Measurements from ENCODE around the gene FHL1.
"Not testable (repeated sequence)": the region's sequence is repeated elsewhere in the genome, so short reads cannot be mapped to it uniquely, and the experiment has no call there.

The FHL1 gene

GRCh38 chrX:136147315-136147901 lies at the start of gene FHL1:
Gene FHL1 (plus strand): TSS chrX:136147533.
- peak; percentile 62 for DNase-seq

DNA sequence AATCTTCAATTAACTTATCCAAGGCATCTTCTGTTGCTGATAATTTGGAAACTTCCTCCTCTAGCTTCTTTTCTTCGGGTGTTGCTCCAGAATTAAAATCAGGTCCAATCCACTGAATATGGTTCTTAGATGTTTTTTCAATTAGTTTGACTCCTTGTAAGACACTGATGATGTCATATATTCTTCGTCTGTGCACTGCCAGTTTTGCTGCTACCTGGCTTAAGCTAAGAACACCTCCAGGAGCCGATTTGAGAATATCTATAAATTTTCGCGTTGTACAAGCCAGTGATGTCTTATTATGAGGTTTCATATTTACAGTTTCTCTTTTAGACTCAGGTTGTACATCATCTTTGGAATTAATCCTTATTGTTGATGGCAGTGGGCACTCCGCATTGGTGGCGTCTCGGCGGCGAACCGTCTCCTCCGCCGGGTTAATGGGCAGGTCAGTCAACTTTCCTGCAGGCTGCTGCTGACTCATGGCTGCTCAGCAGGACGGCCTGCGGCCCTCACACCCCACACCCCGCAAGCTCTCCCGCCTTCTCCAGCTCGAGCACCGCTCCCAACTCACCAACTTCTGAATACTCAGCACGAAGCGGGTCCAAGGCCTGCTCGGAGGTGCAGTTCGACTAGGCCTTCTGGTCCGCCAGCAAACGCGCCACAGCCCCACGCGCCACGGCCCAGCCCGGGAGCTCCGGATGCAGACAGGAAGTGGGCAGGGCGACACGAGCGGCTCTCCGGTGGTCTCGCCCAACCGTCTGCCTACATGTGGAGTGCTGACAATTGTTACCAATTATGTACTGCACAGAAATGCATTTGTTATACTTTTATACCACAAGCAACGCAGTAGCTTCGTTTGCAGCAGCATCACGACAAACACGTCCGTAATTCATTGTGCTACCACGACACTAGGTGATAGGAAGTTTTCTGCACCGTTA lies 49.2 kb upstream of the FHL1 start:
- no peak for DNase-seq

GRCh38 chrX:136104936-136105335 lies 42.4 kb upstream of the FHL1 start:
- no peak for DNase-seq

- no peak for DNase-seq
Measured at GRCh38 chrX:136106920-136107528, 40.3 kb upstream of the FHL1 start.

DNA sequence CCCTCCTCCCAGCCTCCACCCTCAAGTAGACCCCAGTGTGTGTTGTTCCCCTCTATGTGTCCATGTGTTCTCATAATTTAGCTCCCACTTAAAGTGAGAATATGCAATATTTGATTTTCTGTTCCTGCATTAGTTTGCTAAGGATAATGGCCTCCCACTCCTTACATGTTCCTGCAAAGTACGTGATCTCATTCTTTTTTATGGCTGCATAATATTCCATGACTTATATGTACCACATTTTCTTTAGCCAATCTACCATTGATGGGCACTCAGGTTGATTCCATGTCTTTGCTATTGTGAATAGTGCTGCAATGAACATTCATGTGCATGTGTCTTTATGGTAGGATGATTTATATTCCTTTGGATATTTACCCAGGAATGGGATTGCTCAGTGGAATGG lies 38.4 kb upstream of the FHL1 start:
- DNase-seq: not testable (repeated sequence)

GRCh38 chrX:136112286-136112685 lies 35.0 kb upstream of the FHL1 start:
- DNase-seq: no peak

- DNase-seq: no peak
Measured at GRCh38 chrX:136112778-136113177, 34.6 kb upstream of the FHL1 start.

- no peak for DNase-seq
Measured at GRCh38 chrX:136115126-136115903, 32.0 kb upstream of the FHL1 start.

GRCh38 chrX:136115904-136116297 lies 31.4 kb upstream of the FHL1 start:
- DNase-seq: no peak

DNA sequence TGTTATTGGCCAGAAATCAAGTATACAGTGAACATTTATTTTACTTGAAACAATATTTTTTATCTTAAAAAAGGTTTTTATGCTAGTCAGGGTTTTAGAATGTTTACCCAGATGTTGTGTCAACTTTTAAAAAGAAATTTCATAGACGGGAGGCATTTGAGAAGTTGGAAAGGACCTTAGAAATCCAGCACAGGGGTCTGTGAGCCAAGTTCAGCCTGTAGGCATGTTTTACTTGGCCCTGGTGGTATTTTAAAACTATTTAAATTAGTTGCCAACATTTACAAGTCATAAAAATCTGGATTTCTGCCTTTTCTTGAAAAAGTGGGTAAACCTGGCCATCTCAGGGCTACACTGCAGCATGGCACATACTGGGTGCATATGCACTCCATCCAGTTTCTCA lies 25.5 kb upstream of the FHL1 start:
- DNase-seq: no peak

- DNase-seq: no peak
Measured at GRCh38 chrX:136122207-136122606, 25.1 kb upstream of the FHL1 start.

- DNase-seq: no peak
Measured at GRCh38 chrX:136125106-136125505, 22.2 kb upstream of the FHL1 start.

DNA sequence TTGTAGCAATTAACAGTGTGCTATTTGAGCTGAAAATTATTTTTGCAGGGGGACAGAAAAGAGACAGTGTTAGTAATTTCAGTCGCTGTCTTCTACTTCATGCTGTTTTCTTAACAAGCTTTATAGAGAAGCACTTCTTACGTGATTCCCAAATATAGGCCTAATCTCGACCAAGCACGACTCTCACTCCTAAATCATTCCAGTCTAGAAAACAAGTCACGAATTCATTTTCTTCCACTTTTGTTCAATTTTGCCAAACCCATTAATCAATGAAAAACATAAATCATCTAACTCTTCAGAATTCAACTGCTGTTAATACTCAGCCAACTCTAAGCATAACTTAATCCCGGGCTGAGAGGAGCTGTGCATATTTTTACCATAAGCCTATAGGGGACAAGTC lies 21.0 kb upstream of the FHL1 start:
- DNase-seq: no peak

DNA sequence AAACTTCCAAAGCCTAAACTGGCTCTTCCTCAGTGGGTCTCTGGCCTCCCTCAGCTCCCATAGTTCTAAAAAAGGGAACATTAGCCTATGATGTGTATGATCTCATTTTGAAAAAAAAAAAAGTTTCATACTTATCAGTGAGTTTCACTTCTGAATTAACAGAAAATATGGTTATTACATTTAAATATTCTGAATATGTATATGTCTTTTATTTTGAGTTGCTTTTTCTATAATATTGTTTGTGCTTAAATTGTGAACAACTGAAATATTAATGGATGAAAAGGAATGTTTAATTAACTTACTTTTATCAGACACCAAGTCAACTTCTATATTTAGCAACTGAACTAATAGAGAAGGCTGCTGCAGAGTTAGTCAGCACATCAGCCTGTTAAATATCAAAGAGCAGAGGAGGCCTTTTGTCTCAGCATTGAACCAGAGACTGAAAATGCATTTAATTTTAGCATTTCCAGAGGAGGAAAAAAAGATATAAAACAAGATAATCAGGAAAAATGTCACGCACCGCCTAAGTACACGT lies 20.4 kb upstream of the FHL1 start:
- DNase-seq: no peak

- no peak for DNase-seq
Measured at GRCh38 chrX:136128743-136129142, 18.6 kb upstream of the FHL1 start.

DNA sequence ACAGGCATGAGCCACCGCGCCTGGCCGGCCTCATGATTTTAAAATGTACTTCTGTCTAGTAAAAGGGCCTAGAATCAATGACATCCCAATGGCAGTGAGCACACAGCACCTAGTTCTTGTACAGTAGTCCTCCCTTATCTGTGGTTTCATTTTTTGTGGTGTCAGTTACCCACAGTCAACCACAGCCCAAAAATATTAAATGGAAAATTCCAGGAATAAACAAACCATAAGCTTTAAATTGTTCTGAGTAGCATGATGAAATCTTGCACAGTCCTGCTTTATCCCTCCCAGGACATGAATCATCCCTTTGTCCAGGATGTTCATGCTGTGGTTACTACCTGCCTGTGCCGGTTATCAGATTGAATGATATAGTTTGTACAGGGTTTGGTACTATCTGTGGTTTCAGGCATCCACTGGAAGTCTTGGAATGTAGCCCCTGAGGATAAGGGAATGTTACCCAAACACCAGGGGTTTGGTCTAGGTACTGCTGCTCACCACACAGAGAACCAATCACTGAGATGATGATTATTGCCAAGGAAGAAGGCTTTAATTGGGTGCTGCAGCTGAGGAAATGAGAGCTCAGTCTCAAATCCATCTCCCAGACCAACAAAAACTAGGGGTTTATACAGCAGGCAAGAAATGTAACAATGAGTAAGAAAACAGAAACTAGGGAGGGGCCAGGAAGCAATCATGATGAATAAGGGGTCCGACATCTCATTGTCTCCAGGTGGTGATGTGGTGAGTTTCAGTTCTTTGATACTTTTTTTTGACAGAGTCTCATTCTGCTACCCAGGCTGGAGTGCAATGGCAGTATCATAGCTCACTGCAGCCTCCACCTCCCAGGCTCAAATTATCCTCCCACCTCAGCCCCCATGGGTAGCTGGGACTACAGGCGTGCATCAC lies 16.2 kb upstream of the FHL1 start:
- DNase-seq: no peak

DNA sequence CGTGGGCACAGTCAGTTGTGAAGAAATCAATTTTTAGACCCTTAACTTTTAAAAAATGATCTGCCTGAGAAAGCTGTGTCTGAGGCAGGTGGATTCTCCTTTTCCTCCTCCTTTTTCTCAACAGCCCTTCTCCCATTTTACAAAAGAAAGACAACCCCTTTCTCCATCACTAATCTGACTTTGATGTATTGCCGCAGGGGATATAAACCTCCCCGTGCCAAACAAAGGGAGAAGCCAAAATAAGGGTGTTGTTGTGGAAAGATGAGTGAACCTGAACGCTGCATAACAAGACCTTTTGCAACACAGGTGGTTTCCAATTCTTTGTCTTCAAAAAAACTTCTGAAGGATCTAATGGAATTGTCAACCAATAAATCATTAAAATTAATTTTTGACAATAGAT lies 8.4 kb upstream of the FHL1 start:
- no peak for DNase-seq

GRCh38 chrX:136141569-136141968 lies 5.8 kb upstream of the FHL1 start:
- DNase-seq: no peak

- DNase-seq: no peak
Measured at GRCh38 chrX:136142592-136142991, 4.7 kb upstream of the FHL1 start.

DNA sequence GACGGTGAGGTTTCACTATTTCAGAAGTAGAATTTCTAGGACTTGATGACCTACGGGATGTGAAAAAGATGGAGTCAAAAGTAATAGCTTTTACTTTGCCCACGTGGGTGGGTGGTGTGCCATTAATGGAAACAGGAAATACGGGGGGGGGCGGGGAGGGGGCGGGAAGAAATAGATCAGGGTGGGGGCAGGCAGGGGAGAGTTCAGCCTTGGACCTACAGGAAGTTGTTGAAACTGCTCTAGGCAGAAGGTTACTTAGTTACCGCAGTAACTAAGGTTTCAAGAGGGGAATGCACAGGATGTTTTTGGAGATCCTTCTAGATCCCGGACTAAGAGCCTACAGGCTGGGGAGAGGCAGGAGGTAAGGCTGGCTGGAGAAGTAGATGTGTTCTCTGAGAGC lies 3.6 kb upstream of the FHL1 start:
- no peak for DNase-seq

GRCh38 chrX:136146614-136147314 lies 569 bp upstream of the FHL1 start:
- DNase-seq: peak; percentile 39
